EL (cell line): Measurements from ENCODE around the gene CTF1.
"Not testable (repeated sequence)": the region's sequence is repeated elsewhere in the genome, so short reads cannot be mapped to it uniquely, and the experiment has no call there.

Experiments
- DNase-seq: peaks from one replicate; pipeline ENCODE4 v3.0.0-alpha.2; 2016

The CTF1 gene

DNA sequence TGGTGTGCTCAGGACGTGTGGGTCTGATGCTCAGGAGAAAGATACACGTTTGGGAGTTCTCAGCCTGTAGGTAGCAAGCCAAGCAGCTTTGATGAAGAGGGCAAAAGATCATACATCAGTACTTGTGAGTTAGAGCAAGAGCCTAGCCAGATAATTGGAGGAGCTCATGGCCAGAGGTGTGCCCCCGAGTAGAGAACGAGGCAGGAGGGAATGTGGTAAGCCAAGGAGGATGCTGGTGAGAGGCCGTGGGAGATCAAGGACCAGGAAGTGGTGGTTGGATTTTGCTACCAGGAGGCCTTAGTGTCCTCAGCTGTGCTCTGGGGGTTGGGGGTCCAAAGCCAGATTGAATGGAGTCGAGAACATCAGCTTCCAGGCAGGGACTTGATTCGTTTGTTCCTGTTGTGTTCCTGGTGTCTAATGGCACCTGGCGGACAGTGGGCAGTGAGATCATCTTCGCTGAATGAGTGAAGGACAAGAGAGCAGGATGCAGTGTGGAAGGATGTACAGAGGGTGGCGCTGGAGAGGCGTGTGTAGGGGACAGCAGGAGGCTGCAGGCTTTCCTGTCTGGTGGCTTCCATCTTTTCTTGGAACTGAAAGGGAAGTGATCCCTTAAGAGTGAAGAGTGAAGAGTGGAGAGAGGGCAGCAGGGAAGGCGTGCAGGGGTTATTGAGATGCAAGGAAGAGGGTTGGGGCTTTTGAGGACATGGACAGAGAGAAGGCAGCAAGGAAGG lies 38.6 kb downstream of the CTF1 start:
- peak; percentile 48 for DNase-seq

GRCh38 chr16:30937692-30938091 lies 41.3 kb downstream of the CTF1 start:
- no peak for DNase-seq

DNA sequence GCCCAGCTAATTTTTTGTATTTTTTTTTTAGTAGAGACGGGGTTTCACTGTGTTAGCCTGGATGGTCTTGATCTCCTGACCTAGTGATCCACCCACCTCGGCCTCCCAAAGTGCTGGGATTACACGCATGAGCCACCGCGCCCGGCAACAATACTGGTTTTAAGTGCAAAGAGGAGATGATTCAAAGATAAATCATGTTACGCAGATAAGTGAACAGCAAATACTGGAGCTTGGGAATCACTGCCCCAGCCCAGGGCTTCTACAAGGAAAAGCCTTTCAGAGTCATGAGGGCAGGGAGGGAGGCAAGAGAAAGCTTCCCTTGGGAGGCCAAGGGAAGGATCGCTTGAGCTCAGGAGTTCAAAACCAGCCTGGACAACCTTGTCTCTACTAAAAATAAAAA lies 43.2 kb downstream of the CTF1 start:
- DNase-seq: not testable (repeated sequence)

- DNase-seq: peak; percentile 74
These were observed 45.4 kb downstream of the CTF1 start for GRCh38 chr16:30941600-30942425.

GRCh38 chr16:30942426-30942806 lies 46.0 kb downstream of the CTF1 start:
- no peak for DNase-seq

DNA sequence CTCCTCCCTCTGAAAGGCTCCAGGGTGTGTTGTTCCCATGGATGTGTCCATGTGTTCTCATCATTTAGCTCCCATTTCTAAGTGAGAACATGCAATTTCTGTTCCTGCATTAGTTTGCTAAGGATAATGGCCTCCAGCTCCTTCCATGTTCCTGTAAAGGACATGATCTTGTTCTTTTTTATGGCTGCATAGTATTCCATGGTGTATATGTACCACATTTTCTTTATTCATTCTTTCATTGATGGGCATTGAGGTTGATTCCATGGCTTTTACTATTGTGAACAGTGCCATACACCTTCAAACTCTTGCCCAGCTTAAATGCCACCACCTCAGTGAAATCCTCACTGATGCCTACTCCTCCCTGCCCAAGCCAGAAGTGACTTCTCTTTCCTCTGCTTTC lies 47.9 kb downstream of the CTF1 start:
- no peak for DNase-seq

DNA sequence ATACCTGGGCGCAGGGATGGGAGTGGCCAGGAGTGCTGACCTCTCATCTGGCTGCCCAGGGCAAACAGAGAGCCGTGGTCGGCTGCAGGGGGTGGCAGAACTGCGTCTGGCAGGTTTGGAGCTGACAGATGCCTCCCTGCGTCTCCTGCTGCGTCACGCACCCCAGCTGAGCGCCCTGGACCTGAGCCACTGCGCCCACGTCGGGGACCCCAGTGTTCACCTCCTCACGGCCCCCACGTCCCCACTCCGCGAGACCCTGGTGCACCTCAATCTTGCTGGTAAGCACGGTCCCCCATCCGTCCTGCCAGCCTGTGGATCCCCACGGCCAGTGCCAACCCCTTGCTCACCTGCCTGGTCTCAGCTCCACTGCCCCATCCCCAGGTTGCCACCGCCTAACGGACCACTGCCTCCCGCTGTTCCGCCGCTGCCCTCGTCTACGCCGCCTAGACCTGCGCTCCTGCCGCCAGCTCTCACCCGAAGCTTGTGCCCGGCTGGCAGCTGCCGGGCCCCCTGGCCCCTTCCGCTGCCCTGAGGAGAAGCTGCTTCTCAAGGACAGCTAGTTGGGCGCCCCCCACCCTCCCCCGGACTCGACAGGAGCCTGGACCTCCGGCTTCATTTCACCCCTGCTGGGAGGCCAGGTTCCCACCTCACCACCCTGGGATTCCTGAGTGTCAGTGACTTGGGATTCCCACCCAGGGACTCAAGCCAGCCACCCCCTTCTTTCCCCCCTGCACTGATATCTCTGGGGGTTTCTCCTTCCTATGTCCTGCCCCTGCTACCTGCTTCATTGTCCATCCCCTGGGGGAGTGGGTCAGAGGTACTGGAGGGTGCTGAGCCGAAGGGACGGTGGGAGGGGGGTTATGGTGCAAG lies 50.5 kb downstream of the CTF1 start:
- DNase-seq: no peak

DNA sequence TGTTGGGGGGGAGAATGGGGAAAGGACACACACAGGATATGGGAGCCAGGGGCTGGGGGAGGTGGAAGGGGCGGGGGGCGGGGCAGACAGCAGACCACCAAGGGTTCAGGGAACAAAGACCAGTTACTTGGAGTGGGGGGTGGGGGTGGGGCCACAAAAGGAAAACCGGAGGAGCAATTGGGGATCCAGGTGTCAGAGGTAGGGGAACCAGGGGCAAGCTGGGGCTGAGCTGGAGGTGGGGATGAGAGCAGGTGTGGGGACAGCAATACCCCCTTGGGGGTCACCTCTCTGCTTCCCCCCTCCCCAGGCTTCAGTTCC lies 51.1 kb downstream of the CTF1 start:
- no peak for DNase-seq

- DNase-seq: peak; percentile 97
These were observed 51.6 kb downstream of the CTF1 start for GRCh38 chr16:30947859-30948666.

GRCh38 chr16:30948667-30949649 lies 52.5 kb downstream of the CTF1 start, which contains the start of gene ORAI3:
ORAI3 (plus strand) TSS chr16:30949068; CDS start chr16:30949290, 222 bp downstream.
- peak; percentile 73 for DNase-seq

DNA sequence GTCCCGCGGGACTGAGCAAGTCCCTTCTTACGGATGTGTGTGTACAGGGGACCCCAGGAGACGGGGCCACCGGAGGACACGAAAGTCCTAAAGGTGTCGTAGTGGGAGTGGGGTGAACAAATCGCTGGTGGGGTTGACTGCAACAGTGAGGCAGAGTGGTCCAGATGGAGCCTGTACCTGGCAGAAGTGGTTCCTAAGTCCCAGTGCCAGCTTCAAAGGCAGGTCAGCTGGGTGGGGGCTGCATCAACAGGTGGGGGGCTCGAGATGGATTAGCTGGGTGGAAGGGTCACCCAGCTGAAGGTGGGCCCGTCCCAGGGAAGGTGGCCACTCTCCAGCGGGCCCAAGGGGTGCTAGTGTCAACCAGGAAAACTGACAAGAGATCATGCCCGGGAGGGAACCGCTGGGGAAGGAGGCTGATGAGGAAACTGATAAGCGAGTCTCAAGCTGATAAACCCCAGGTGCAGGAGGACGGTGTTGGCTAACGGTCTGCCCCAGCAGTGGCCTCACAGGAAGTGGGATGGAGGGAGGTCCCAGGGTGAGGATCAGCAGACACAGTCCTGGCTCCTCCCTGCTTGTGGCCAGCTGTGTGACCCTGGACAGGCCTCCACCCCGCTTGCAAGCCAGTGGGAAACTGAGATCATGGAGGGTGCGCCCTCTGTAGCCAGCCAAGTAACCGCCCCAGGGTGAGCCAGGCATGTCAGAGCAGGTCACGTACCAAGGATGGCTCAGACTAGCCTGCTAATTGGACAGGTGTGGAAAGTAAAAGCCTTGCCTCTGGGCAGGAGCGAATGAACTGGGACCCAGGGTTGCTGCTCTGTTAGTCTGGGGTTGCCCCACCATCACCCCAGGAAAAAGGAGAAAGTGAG lies 53.5 kb downstream of the CTF1 start:
- peak; percentile 88 for DNase-seq

DNA sequence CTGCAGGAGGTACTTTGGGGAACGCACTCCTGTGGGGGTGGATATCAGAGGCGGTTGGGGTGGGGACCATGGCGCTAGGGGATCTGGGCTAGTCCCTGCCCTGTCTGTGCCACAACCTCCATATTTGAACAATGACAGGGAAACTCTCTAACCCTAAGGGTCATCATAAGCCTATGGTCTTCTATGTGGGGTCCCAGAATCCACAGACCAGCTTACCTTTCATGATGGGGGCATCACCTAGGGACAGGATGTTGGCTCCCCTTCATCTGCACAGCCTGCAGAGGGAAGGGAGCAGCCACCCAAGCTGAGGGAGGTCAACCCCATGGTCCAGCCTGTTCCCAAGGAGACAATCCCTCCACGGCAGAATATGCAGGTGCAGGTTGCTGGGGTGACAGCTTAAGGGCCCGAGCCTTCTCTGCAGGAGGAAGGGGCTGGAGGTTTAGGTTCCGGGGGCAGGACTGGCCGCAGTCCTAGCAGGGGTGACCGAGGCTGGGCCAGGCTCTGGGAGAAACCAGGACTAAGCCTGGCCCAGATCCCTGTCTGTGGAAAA lies 54.2 kb downstream of the CTF1 start:
- DNase-seq: no peak

- DNase-seq: no peak
These were observed 54.8 kb downstream of the CTF1 start for GRCh38 chr16:30951193-30951592.

GRCh38 chr16:30951750-30952149 lies 55.3 kb downstream of the CTF1 start:
- no peak for DNase-seq

DNA sequence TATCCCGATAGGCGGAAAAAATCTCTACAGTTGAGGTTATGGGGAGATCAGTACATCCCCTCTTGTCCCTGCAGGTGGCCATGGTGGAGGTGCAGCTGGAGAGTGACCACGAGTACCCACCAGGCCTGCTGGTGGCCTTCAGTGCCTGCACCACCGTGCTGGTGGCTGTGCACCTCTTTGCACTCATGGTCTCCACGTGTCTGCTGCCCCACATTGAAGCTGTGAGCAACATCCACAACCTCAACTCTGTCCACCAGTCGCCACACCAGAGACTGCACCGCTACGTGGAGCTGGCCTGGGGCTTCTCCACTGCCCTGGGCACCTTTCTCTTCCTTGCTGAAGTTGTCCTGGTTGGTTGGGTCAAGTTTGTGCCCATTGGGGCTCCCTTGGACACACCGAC lies 56.7 kb downstream of the CTF1 start:
- no peak for DNase-seq
